Adipocyte (in vitro differentiated cells): Measurements from ENCODE around the gene ARMC6.
A peak's percentile ranks its signal among the peaks of the same experiment; 100 is the strongest.

Experiments used
- DNase-seq: peaks from one replicate; pipeline ENCODE4 v3.0.0-alpha.2; 2015; ENCODE audit warnings: low read depth
- H3K27me3 ChIP-seq: replicated peaks from 2 replicates; pipeline ENCODE4 v1.7.0; 2013; ENCODE audit warnings: mild to moderate bottlenecking, low read length, moderate library complexity; ENCODE audit not compliant: control insufficient read depth, insufficient read depth
- H3K36me3 ChIP-seq: 2 replicates; pipeline ENCODE4 v1.7.0; 2013; ENCODE audit warnings: low read length, mild to moderate bottlenecking, moderate library complexity; ENCODE audit not compliant: control insufficient read depth, insufficient read depth, severe bottlenecking
- H3K4me1 ChIP-seq: 2 replicates; pipeline ENCODE4 v1.7.0; 2013; ENCODE audit warnings: mild to moderate bottlenecking, low read length, moderate library complexity; ENCODE audit not compliant: control insufficient read depth, insufficient read depth
- H3K4me3 ChIP-seq: 2 replicates; pipeline ENCODE4 v1.7.0; 2013; ENCODE audit warnings: mild to moderate bottlenecking, low read length, moderate library complexity
- H3K9ac ChIP-seq: 2 replicates; pipeline ENCODE4 v1.7.0; 2013; ENCODE audit warnings: mild to moderate bottlenecking, low read length, moderate library complexity
- H3K9me3 ChIP-seq: 2 replicates; pipeline ENCODE4 v1.7.0; 2013; ENCODE audit warnings: mild to moderate bottlenecking, low read length, moderate library complexity; ENCODE audit not compliant: control insufficient read depth

The ARMC6 gene

GRCh38 chr19:19055701-19056100 lies 22.3 kb downstream of the ARMC6 start:
- no peak overlapping the region for H3K4me3 ChIP-seq
- H3K9ac ChIP-seq: no peak overlapping the region
- H3K27me3 ChIP-seq: no peaks in the 10 kb centered on the region
- peaks cover 78% of the 10 kb centered on the region for H3K36me3 ChIP-seq
- no peak for DNase-seq
- H3K4me1 ChIP-seq: peaks cover 10% of the 10 kb centered on the region
- no peaks in the 10 kb centered on the region for H3K9me3 ChIP-seq

- Histone ChIP-seq H3K36me3 (peaks cover 68% of the 10 kb centered on the region), H3K9ac (no peak overlapping the region), H3K4me1 (peaks cover 13% of the 10 kb centered on the region), H3K4me3 (no peak overlapping the region), H3K27me3 (no peaks in the 10 kb centered on the region), H3K9me3 (no peaks in the 10 kb centered on the region)
- no peak for DNase-seq
Observed at GRCh38 chr19:19056636-19057275, 23.4 kb downstream of the ARMC6 start.

DNA sequence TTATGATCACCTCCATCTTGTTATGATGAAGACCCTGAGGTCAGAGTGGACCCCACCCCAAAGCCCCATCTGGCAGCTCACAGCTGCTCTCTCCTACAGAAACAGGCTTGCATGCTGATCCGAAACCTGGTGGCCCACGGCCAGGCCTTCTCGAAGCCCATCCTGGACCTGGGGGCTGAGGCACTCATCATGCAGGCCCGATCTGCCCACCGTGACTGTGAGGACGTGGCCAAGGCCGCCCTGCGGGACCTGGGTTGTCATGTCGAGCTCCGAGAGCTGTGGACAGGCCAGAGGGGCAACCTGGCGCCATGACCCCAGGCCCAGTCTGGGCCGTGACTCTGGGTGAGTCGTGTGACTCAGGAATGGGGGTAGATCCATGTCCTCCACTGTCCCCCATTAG lies 23.9 kb downstream of the ARMC6 start:
- Histone ChIP-seq H3K36me3 (peaks cover 63% of the 10 kb centered on the region), H3K4me3 (no peak overlapping the region), H3K9ac (no peak overlapping the region), H3K9me3 (no peaks in the 10 kb centered on the region), H3K27me3 (no peaks in the 10 kb centered on the region), H3K4me1 (peaks cover 13% of the 10 kb centered on the region)
- no peak for DNase-seq

- Histone ChIP-seq H3K9ac (no peak overlapping the region), H3K4me1 (peaks cover 15% of the 10 kb centered on the region), H3K4me3 (no peak overlapping the region), H3K9me3 (no peaks in the 10 kb centered on the region), H3K36me3 (peaks cover 59% of the 10 kb centered on the region), H3K27me3 (no peaks in the 10 kb centered on the region)
- no peak for DNase-seq
Observed at GRCh38 chr19:19057720-19058119, 24.3 kb downstream of the ARMC6 start.

DNA sequence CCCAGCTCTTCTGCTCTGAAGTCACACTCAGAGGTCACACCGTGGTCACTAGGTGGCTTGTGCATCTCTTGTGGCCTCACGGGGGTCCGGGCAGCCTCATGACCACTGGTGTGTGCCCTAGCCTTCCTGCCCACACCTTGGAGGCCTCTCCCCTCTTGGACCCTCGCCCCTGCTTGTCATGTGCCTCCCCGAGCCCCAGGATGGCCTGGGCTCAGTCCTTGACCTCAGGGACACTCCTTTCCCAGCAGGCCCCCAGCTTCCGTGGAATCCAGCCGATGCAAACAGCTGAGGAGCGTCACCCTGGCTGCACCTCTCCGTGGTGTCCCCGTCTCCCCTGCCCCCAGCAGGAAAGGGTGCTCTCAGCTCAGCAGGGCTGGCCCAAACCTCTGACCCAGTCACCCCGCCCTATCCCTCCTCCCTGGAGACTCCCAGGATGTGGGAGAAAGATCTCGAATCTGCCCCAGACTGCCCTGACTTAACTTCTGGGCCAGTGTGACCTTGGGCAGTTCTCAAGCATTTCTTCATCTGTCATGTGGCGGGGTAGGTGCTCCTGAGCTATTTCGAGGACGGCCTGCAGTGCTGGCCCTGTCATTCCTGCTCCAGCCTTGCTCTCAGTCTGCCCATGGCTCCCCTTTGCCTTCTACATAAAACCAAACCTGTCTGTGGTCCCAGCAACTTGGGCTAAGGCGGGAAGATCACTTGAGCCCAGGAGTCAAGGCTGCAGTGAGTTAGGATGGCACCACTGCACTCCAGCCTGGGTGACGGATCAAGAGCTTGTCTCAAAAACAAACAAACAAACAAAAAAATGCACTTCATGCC lies 25.8 kb downstream of the ARMC6 start:
- no peaks in the 10 kb centered on the region for H3K9me3 ChIP-seq
- H3K36me3 ChIP-seq: peaks cover 49% of the 10 kb centered on the region
- peak overlapping the region; percentile 13 for H3K9ac ChIP-seq
- DNase-seq: no peak
- H3K27me3 ChIP-seq: no peaks in the 10 kb centered on the region
- H3K4me1 ChIP-seq: peaks cover 21% of the 10 kb centered on the region
- no peak overlapping the region for H3K4me3 ChIP-seq

DNA sequence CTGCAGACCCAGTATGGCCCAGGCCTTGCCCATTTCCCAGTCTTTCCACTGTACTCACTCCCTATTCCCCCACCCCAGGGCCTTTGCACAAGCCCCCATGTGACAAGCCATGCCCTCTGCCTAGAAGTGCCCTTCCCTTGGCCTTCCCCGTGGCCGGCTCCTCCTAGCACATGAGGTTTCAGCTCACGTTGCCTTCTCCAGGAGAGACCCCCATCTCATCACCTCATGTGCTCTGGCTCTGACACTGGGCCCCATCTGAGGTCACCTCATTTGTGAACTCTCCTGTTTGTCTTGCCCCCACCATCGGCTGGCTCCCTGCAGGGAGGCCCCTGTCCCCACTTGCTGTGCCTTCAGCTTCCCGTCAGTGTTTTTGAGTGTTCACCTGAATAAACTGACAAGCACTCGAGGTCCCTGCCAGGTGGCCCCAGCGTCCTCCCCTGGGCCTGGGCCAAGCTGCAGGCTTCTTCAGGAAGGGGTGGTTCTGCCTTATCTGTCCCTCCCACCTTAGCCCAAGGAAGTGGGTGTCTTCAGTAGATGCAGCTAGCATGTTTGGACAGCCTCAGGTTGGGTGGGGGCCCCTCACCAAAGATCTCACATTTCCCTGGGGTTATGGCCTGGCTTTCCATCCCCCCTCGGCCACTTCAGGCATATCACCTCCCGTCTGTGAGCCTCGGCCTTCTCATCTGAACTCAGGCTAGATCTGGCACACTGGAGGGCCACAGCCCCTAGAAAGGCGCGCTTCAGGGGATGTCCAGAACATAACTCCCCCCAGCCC lies 26.6 kb downstream of the ARMC6 start:
- DNase-seq: no peak
- no peaks in the 10 kb centered on the region for H3K27me3 ChIP-seq
- H3K4me3 ChIP-seq: no peak overlapping the region
- H3K4me1 ChIP-seq: peaks cover 29% of the 10 kb centered on the region
- peaks cover 42% of the 10 kb centered on the region for H3K36me3 ChIP-seq
- peak overlapping the region; percentile 13 for H3K9ac ChIP-seq
- no peaks in the 10 kb centered on the region for H3K9me3 ChIP-seq

DNA sequence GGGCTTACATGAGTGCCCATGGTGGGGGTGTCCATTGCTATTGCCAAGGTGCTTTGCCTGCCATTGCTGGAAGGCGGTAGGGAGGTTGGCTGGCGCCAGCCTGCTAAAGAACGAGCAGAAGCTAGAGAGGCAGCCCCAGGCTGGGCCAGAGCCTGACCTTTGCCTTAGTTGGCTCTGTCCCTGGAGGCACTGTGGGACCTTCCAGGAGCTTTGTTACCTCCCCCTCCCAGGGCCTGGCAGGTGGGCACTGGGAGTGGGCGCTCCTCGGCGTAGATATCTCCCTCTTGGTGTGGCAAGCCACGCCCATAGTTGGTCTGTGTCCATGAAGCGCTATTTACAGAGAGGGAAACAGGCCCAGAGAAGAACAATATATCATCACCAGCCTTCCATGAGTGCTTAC lies 28.1 kb downstream of the ARMC6 start:
- DNase-seq: no peak

DNA sequence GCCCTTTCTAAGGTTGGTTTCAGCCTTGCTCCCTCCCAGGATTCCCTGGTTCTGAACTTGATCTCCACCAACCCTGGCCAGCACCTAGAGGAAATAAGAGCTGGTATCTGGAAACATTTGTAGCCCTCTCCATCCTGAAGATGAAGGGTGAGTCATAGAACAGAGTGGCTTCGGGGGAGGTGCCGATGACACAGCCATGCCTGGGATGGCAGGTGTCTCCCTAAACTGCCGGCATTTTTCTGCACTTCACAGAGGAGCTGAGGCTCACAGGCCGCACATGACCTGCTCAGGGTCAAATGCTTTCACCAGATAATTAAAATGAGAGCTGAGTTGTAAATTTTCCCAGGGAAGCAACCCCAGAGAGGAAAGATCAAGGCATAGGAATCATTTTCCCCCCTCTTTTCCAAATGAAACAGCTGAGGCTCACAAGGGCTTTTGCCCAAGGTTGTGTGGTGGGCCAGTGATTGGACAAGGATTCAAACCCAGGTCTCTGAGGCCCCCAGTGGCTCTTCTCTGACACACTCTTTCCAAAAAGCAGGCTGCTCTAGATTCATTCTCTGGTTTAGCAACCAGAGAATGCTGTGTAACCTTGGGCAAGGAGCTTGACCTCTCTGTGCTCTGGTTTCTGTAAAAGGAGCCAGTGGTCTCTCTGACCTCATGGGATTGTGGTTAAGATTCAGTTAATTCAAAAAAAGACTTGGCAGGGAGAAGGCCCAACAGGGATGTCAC lies 29.2 kb downstream of the ARMC6 start:
- no peaks in the 10 kb centered on the region for H3K9me3 ChIP-seq
- DNase-seq: peak; percentile 10
- peaks cover 40% of the 10 kb centered on the region for H3K4me1 ChIP-seq
- H3K36me3 ChIP-seq: peaks cover 19% of the 10 kb centered on the region
- H3K4me3 ChIP-seq: peak overlapping the region; percentile 80
- H3K27me3 ChIP-seq: no peaks in the 10 kb centered on the region
- peak overlapping the region; percentile 79 for H3K9ac ChIP-seq

More for the DNA sequence above, 28.1 kb downstream of the ARMC6 start:
- Histone ChIP-seq H3K9ac (no peak overlapping the region), H3K27me3 (no peaks in the 10 kb centered on the region), H3K9me3 (no peaks in the 10 kb centered on the region), H3K4me3 (no peak overlapping the region), H3K36me3 (peaks cover 30% of the 10 kb centered on the region), H3K4me1 (peaks cover 34% of the 10 kb centered on the region)

DNA sequence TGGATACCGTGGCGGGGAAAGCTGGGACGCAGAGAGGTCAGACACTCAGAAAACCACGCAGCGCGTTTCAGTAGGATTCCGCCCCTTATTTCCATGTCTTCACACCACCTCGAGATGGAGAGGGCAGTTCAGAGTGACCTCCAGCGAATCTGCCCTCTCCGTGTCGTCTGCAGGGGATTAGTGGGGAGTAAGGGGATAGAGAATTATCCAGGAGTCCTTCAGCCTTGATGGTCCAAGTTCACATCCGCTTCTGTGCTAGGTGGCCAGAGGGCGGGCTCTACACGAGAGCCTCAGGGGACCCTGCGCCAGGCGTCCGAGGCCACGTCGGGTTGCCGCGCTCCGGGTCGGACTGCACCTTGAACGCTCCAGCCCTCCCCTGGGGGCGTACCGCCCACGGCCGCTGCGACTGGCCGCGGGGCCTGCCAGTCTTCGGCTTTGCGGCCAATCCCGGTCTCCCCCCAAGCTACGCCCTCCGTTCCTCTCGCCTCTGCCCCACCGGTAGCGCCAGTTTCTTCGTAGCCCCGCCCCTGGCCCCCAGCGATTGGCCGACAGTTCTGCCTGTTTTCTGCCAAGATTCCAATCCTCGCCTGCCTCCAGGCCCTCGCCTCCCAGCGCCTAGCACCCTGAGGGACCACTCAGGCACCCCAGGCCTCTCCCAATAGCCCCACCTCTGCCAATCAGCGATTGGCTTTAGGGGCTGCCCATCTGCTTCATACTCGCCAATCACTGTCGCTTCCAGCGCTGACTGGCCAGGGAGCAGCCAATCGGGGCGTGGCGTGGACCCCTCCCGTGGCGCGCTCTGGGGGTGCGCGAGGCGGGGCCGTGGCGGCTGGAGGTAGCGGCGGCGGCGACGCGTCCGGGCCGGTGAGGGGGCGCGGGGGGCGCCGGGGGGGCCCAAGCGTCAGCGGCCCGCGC lies 30.0 kb downstream of the ARMC6 start, which contains the start of gene SLC25A42:
Gene SLC25A42, plus strand, starts transcription at position 812 of the 915 bp plus-strand sequence. CDS start 32,131 bp downstream, outside the sequence.
- Histone ChIP-seq H3K4me1 (peaks cover 44% of the 10 kb centered on the region), H3K9ac (peak within 1 kb of the TSS; percentile 84), H3K4me3 (peak within 1 kb of the TSS; percentile 87), H3K9me3 (no peaks in the 10 kb centered on the region), H3K36me3 (peaks cover 11% of the 10 kb centered on the region), H3K27me3 (no peaks in the 10 kb centered on the region)
- peak; percentile 100 for DNase-seq

DNA sequence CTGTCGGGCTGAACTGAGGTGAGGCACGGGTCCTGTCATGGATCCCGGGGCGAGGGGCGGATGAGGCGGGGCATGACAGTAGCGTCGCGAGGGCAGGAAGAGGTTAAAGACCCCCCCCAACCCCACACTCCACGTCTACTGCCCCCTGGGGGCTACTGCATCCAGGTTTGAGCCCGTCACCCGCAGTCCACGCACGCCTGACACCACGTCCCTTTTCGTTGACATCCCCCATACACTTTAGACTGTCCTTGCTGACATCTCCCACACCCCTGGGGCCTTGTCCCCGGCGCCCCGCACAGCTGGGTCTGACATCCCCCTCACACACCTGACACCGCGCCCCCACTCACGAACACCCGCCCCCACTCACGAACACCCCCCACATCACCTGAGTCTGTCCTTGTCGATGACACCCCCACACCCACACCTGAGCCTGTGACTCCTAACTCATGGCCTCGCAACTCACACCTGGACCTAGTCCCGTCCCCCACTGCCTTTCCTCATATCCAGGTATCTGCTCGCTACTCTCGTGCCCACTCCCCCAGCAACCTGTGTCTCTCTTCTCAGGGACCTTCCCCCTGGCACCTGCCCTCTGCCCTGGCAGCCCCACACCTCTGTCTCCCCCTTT lies 30.8 kb downstream of the ARMC6 start:
- DNase-seq: no peak

More for the DNA sequence above, 30.8 kb downstream of the ARMC6 start:
- Histone ChIP-seq H3K9ac (peak overlapping the region; percentile 84), H3K4me1 (peaks cover 44% of the 10 kb centered on the region), H3K9me3 (no peaks in the 10 kb centered on the region), H3K27me3 (no peaks in the 10 kb centered on the region), H3K4me3 (peak overlapping the region; percentile 87), H3K36me3 (peaks cover 6% of the 10 kb centered on the region)
